GM10847 (cell line): ENCODE data around the gene TEP1.
A peak's percentile ranks its signal among the peaks of the same experiment; 100 is the strongest.

ENCODE experiments used
- POLR2A ChIP-seq: IDR thresholded peaks from 2 replicates; pipeline ENCODE4 v1.6.1; 2011; ENCODE audit not compliant: insufficient read length; ENCODE audit errors: extremely low read depth

The TEP1 gene

DNA sequence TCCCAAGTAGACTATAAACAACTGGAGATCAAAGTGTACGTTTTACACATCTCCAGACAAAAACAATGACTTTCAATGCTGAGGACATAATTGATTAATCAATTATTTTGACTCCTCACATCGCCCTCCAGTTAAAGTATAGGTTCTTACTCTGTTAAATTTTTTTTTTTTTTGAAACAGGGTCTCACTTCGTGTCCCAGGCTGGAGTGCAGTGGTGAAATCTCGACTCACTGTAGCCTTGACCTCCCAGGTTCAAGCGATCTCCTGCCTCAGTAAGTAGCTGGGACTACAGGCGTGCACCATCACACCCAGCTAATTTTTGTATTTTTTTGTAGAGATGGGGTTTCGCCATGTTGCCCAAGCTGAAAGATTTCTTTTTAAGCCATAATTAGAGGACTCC is 79.3 kb downstream of the TEP1 start:
- TF ChIP-seq POLR2A: no peak

DNA sequence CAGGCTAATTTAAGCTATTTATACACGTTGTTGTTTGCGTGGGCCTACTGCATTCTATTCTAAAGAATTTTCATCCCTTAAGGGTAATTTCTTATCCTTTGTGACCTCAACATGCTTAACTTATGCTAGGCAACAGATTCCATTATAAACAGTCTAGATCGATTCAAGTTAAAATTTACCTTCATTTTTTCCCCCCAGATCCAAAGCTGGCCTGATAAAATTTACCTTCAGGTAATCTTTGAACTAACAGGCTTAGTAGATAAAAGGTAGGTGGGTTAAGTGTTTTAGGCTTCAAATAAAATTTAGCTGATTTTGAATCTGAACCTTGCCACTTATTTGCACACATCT is 79.8 kb downstream of the TEP1 start:
- TF ChIP-seq POLR2A: no peak

DNA sequence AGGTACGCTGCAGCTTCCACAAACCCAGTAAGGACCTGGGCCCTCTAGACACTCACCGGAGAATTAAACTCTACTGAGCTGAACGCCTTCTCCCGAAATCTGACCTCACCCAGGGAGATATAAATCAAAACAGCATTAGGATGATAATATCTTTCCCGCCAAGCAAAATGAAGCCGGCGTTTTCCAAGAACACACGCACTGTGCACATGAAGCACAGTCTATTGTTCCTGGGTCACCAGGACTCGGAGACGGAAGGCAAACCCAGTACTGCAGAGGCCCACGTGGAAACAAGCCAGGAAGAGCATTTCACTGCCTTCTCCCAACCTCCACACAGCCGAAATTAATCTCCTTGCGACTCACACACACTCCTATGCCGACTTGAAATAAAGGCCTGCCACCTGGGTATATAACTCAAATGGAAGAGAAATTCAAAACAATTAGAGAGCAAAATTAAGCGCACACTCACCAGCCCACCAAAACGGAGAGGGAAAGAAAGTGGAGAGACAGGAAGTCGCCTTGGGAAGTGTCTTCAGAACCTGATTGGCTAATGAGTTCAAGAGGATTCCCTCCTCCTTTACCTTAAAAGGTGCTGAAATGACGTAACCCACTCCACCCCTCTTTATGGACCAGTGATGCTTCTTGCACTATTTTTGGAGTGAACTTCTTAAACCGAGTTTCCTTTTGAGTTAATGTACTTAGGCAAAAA is 80.4 kb downstream of the TEP1 start, which contains the start of gene CCNB1IP1:
Gene CCNB1IP1 (minus strand): TSS at position 492 of the 706 bp plus-strand sequence. CDS start 16,756 bp downstream, outside the sequence.
- peak; percentile 19 for TF ChIP-seq POLR2A

GRCh38 chr14:20332431-20332787 is 80.9 kb downstream of the TEP1 start:
- no peak for TF ChIP-seq POLR2A

DNA sequence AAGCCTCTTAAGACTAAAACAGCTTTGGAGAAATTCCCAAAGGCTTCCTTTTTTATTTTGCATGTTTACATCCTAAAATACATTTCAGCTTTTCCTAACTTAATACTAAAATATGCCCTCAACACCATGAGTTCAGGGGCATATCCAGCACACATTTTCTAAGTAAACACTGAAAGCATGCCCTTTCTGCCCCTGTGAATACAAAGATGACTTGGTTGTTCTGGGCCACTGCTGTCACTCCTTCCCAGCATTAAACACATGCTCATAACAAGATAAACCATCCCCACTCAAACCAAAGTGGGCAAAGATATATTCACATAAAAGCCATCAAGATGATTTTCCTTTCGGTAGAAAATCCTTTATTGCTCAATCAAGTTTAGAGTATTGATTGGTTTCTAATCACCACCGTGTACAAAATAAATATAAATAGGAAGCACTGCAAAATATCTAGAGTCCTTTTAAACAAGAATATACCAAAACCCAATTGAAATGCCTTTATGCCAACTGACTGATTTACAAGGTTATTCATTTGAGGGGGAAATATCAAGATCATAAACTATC is 82.2 kb downstream of the TEP1 start:
- TF ChIP-seq POLR2A: no peak

DNA sequence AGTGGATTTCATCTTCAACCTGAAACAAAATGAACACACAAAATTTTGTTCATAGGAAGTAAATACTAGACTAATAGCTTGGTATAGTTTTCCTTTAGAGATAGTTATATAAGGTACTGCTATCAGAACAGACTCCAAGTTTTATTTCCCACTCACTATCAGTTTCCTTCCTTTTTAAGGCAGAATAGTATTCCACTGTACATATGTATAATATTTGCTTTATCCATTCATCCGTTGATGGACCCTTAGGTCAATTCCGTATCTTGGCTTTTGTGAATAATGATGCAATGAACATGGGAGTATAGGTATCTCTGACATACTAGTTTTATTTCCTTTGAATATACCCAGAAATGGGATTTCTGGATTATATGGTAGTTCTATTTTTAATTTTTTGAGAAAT is 83.9 kb downstream of the TEP1 start:
- no peak for TF ChIP-seq POLR2A

DNA sequence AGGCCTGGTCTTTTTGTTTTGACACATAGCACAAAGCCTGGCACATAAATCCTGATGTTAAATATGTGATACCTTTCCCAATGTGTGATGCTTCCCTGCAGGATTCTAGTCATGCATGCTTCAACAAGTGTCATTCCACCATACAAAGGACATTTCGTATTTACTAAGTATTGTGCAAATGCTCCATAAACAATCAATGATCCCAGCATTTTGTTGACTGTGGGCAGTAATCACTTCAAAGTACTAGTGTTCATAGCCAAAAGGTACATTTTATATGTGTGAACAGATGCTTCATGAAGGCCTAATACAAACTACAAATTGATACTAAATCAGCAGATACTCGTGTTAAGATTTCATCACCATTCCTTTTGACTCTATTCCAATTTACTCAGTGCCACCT is 84.6 kb downstream of the TEP1 start:
- TF ChIP-seq POLR2A: no peak

DNA sequence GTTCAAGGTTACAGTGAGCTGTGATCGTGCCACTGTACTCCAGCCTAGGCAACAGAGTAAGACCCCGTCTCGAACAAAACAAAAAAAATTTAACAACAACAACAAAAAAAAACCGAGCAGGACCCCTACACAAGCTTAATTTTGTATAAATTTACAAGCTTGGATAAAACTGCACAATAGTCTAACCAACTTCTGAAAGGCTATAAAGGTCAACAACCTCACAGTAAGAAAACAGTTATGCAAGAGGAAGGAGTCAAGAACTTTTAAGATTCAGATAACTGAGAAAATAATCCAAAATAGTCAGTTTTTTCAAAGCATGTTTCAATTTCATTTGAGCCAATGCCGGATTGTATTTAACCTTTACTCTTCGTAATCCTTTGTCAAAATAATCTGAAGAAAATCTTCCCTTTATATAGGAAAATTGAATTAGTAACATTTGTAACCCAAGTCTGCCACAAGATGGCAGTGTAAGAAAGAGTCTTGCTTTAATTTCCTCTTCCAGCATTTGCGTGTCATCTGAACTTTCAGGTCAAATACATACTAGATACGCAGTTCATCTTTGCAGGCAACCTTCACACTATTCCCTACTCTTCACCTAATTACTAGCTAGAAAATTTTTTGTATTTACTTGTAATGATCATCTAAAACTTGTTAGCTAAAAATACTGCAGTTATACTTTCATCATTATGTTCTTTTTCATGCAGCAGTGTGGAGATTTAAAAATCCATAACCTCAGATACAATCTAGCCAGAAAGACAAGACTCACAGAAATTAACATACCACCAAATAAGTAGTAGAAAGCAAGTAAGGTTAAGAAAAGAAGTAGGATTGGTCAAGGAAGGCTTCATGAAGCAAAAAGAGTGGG is 86.1 kb downstream of the TEP1 start:
- TF ChIP-seq POLR2A: no peak

DNA sequence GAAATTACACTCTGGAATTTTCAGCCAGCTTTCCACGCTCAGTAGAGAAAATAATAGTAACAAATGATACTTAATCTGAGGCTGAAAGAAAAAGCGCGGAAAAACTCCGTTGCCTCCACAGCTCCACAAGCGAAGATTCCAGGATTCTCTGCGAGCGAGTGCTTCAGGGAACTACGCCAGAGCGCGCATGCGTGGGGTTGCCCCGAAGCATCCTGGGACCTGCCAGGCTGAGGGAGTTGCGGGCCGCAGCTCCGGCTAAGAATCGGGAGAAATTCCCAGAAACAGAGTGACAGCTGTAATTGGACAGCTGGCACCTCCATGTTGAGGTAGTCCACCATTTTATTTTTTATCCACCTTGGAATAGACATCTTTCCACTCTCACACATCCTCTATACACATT is 95.6 kb downstream of the TEP1 start:
- no peak for TF ChIP-seq POLR2A
